Panc1 (cell line): Measurements from ENCODE around the gene DYNC1I1.

ENCODE experiments used
- POLR2AphosphoS5 ChIP-seq: IDR thresholded peaks from 2 replicates; pipeline ENCODE4 v1.6.1; 2012; ENCODE audit warnings: mild to moderate bottlenecking, low read depth, low read length, moderate library complexity
- TF ChIP-seq, protein P1 (sequence below): fragments of 450-650 bp; IDR thresholded peaks from 2 replicates; pipeline ENCODE4 v1.5.1; 2017; ENCODE audit warnings: mild to moderate bottlenecking

- TF ChIP-seq, protein P1, sequence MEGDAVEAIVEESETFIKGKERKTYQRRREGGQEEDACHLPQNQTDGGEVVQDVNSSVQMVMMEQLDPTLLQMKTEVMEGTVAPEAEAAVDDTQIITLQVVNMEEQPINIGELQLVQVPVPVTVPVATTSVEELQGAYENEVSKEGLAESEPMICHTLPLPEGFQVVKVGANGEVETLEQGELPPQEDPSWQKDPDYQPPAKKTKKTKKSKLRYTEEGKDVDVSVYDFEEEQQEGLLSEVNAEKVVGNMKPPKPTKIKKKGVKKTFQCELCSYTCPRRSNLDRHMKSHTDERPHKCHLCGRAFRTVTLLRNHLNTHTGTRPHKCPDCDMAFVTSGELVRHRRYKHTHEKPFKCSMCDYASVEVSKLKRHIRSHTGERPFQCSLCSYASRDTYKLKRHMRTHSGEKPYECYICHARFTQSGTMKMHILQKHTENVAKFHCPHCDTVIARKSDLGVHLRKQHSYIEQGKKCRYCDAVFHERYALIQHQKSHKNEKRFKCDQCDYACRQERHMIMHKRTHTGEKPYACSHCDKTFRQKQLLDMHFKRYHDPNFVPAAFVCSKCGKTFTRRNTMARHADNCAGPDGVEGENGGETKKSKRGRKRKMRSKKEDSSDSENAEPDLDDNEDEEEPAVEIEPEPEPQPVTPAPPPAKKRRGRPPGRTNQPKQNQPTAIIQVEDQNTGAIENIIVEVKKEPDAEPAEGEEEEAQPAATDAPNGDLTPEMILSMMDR, result no peak
- TF ChIP-seq POLR2AphosphoS5, result no peak
Measured at GRCh38 chr7:95905167-95905566, 132.8 kb downstream of the DYNC1I1 start.
